Hematopoietic multipotent progenitor cell treated with erythropoietin and hydrocortisone succinate and interleukin-3 and kit ligand, for 8 days (in vitro differentiated cells): Measurements from ENCODE around the gene MEGF6.

Experiments used
- DNase-seq: peaks from one replicate; pipeline ENCODE4 v3.0.0-alpha.2; 2015

The MEGF6 gene

GRCh38 chr1:3533067-3534048, 78.0 kb downstream of the MEGF6 start:
- DNase-seq = no peak

GRCh38 chr1:3531928-3532327, 79.4 kb downstream of the MEGF6 start:
- no peak for DNase-seq

DNA sequence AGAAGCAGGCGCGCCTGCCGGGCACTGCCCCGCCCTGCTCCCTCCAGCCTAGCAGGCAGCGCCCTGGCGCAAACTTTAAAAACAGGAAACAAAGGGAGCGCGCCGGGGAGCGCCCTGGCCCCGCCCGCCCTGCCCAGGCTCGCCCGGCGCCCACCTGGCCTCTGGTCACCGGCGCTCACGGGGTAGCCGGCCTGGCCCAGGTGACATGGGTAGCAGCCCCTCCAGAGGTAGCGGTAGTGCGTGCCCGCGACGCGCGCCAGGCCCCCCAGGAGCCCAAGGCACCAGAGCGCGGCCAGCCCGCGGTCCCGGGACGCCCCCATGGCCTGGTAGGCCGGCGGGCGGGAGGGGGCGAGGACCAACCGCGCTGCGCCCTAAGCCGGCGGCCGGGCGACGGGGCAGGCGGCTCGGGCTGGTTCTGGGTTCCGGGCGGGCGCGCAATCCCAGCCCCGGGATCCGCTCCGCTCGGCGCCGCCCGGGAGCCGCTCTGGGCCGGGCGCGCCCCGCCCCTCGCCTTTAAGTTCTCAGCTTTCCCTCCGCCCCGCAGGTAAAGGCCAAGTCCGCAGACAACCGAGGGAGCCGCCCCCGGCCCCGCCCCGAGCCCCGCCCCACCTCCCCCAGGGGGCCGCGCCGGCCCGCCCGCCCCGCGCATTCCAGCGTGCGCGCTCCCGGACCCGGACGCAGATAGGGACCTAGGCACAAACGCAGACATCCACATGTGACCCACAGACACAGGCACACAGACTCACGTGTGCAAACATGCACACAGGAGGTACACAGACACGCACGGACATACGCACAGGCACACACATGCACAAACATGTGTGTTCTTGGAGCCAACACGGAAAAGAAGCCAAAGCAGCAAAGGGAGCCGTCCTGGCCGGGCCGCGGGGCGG, 80.1 kb downstream of the MEGF6 start:
- peak; percentile 56 for DNase-seq

DNA sequence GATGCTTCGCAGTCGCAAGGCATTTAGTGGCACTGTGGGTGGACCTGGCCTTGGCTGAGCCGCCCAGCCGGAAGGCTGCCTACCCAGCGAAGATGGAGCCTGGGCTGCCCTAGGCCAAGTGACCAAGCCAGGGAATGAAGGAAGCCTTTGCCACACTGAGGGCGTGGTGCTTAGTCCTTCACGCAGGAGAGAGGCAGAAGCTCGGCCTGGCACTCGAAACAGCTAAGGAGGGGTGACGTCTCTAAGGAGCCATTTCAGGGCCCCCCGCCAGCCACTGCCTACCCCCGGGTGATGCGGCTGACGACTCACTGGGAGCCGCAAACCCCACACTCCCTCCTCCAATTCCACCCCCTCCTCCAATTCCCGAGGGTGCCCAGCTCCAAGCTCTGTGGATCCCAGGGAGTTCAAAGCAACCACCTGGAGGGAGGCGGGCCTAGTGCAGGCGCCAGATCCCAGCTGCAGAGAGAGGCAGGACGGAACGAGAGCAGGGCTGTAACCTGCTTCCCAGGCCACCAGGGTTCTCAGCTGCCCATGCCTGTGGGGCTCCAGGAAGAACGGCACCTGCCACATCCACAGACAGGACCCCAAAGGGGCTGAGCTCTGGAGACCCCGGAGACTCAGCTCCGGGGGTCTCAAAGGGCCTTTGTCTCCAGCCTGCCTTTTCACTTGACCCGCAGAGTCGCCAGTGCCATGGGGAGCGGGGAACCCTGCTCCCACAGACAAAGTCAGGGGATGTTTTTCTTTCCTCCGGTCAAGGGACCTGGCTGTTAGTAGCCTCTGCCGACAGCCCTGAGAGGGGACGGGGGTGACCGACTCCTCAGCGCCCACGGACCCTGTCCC, 81.0 kb downstream of the MEGF6 start:
- DNase-seq = no peak

DNA sequence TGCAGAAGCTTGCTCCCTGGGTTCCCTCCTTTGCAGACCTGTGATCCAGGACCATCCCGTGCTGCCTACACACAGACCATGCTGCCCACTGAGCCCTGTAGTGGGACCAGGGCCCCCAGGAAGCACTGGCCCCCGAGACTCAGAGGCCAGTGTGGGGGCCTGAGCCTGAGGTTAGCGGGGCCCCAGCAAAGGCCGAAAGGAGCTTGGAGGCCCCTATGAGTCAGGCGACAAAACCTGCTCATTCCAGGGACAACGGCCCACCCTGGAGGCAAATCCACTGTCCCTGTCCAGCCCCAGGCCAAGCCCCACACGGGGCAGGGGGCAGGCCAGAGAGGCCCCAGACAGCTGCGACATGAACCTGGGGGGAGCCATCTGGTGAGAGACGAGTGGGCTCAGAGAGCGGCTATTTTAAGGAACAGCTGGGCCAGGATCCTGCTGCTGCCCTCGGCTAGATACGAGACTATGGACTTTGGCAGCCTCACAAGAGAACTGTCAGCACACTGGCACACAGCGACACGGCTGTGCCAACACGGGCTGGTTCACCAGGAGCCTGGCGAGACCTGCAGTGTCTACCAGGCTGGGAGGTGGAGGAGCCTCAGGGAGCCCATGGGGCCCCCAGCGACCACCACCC, 82.1 kb downstream of the MEGF6 start:
- no peak for DNase-seq

- no peak for DNase-seq
These were observed 83.5 kb downstream of the MEGF6 start for GRCh38 chr1:3527774-3528173.

DNA sequence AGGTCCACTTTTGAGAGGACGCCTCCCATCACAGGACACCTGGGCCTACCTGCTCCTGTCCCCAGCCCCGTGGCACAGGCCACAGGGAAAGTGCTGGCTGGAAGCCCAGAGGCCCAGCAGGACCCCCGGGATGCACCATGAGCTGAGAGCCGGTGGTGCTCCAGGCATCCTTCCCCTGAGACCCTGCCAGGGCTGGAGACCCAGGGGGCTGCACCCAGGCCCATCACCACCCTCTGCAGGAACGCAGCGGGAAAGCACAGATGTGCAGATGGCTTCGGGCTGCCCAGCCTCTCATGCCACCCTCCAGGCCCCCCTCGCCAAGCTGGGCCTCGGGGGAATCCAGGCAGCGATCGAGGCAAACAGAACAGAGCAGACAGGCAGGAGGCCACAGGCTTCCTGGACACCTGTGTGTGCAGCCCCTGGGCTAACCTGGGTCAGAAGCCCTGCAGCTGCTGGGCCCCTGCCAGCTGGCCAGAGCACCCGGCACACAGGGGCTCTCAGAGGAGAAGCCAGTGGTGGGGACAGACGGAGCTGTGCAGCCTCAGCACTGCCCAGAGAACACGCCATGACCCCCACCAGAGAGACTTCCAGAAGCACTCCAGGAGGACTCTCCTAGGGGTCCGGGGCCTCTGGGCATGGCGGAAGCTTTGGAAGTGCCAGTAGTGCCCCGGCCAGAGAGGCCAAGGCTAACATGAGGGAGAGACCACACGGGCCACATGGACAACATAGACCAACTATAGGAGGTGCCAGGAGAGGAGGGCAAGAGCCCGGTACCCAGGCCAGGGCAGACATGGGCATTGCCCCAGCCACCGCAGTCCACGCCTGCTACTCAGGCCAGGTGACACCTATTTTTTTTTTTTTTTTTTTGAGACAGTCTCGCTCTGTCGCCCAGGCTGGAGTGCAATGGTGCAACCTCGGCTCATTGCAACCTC, 85.5 kb downstream of the MEGF6 start:
- no peak for DNase-seq

DNA sequence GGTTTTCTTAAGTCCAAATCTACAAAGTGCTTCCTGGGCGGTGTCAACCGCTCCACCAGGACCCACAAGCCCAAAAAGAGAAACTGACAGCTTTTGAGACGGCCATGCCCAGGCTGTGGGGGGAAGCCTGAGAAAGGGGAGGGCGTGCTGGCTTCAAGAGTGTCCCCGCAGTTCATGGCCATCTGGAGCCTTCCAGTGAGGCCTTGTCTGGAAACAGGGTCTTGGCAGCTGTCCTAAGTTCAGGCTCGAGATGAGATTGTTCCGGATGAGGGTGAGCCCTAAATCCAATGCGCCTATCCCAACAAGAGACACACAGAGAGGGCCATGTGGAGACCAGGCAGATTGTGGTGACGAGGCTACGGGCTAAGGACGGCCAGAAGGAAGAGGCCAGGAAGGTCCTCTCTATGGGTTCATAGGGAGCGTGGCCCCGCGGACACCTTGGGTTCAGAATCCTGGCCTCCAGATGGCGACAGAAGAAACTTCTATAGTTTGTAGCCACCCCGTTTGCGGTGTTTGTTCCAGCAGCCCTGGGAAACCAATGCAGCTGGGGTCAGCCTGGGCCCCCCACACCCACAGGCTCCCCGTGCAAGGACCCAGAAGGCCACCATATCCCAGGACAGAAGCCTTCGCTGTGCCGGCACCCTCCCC, 86.6 kb downstream of the MEGF6 start:
- no peak for DNase-seq

DNA sequence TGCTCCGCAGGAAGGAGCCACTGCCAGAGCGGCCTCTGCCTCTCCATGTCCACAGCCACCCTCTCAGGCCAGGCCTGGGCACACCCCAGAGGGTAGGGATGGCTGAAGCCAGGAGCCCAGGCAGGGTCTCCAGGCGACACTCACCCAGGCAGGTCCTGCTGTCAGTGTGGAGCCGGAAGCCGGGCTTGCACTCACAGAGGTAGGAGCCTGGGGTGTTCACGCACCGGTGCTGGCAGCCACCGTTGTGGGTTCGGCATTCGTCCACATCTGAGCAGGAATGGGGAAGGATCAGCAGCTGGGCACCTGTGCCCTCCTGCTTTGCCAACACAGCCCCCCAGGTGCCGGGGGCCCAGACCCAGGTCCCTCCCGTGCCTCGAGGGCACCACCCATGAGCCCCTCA, 87.3 kb downstream of the MEGF6 start:
- no peak for DNase-seq

GRCh38 chr1:3522564-3523265, 88.6 kb downstream of the MEGF6 start:
- no peak for DNase-seq

DNA sequence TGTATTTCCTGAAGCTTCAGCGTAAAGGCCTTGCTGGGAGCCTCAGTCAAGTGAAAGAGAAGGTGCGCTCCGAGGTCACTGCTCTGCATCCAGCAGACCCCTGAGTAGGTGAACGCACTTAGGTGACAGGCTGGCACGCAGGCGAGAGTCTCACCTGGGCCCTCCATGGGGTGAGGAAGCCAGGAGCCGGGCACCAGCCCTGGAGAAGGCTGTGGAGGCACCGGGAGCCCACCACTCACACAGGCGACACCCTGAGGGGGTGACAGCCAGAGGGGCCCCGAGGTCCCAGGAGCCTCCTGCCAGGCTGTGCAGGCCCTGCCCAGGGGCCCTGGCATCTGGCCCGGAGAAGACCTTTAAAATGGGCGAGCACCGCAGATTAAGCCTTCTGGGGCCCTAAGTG, 89.2 kb downstream of the MEGF6 start:
- DNase-seq = no peak

GRCh38 chr1:3521426-3521825, 89.9 kb downstream of the MEGF6 start:
- DNase-seq = no peak

GRCh38 chr1:3520419-3521378, 90.6 kb downstream of the MEGF6 start:
- no peak for DNase-seq

- DNase-seq = no peak
These were observed 91.9 kb downstream of the MEGF6 start for GRCh38 chr1:3519301-3519885.

- no peak for DNase-seq
These were observed 92.6 kb downstream of the MEGF6 start for GRCh38 chr1:3518756-3519155.

GRCh38 chr1:3518256-3518655, 93.1 kb downstream of the MEGF6 start:
- no peak for DNase-seq

GRCh38 chr1:3516911-3517675, 94.2 kb downstream of the MEGF6 start:
- no peak for DNase-seq

- no peak for DNase-seq
These were observed 94.8 kb downstream of the MEGF6 start for GRCh38 chr1:3516481-3516869.
